ENCODE results near the gene OR4P4.

OR4P4 gene

DNA sequence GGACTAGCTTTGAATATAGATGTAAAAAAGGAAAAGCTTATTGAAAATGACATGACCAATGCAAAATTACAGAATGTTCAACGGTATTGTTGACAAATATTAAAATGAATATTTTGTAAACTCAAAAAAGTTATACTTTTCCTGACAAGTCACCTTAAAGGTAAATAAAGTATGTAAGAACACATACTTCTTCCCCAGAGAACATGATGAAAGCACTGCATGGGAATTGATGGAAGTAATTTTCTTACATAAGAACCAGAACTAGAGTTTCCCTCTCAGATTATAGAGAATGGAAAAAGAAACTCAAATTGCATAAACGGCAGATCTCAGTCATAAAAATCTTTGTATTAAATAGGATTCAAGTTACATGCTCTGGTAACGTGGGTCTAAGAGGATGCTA lies at the start of gene OR4P4:
Gene OR4P4 (plus strand): TSS at position 301 of the 400 bp plus-strand sequence.
- no peak for DNase-seq (ENCODE audit: low spot score)

DNA sequence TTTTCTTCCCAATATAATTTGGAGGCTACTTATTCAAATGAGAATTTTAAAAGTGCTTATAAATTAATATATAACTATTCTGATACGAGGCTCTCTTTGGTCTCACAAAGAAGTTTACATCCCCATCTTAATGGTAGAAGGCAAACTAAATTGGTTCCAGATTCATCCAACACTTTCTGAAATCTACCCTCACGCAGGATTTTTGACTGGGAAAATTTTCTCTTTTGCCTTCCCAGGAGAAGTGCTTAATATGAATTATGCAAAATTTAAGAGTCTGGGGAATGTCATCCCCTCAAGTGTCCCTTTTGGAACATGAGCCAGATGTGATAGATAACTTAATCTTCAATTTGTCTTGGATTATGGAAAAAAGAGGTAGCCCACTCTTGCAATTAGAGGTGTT lies 27.4 kb upstream of the OR4P4 start, which contains the start of gene OR4C11:
Gene OR4C11 (minus strand): TSS at position 101 of the 400 bp plus-strand sequence. CDS start 3,272 bp downstream, outside the sequence.
- DNase-seq (ENCODE audit: low spot score), result no peak

DNA sequence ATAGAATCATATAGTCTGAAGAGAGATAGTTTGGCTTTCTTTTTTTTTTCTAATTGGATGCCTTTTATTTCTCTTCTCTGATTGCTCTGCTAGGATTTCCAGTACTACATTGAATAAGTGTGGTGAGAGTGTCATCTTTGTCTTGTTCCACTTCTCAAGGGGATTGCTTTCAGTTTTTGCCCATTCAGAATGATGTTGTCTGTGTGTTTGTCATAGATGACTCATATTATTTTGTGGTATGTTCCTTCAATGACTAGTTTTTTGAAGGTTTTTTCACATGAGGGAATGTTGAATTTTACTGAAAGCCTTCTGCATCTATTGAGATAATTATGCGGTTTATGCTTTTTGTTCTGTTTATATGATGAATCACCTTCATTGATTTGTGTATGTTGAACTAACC lies 10.4 kb upstream of the OR4P4 start:
- no peak for DNase-seq (ENCODE audit: low spot score)

DNA sequence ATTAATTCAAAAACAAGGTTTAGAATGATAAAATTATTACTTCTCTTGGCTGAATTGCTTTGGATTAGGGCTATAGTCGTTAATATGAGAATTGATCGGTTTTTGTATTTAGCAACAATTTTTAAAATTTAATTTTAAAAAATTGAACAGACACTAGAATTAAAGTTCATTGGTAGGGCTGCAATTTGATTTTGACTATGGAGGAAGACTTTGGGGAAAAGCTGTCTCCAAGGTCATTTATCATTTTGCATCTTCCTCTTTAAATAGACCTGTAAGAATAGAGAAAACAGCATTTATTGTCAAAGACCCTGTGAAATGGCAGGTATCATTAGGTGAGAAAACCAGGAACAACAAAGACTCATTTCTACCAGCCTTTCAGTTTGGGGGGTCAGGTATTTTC lies 13.1 kb downstream of the OR4P4 start, which contains the start of gene OR4S2:
Gene OR4S2 (plus strand): TSS at position 301 of the 400 bp plus-strand sequence. CDS start 2,577 bp downstream, outside the sequence.
- no peak for DNase-seq (ENCODE audit: low spot score)

DNA sequence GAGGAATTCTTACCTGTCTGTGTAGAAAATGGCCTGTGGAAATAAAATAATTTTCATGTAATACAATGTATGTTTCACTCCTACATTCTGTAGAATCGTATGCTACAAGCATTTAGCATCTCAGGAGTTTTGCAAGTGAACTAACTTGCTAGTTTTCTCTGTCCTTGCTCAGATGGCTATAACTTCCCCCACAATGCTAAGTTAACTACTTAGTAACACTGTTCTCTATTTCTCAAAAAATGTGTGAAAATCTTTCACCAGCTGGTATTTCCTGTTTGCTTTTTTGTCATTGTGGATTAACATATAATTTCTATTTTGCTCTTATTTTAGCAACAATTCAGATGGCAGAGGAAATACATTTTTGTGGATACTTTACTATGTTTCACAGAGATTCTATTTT lies 17.6 kb downstream of the OR4P4 start:
- no peak for DNase-seq (ENCODE audit: low spot score)

DNA sequence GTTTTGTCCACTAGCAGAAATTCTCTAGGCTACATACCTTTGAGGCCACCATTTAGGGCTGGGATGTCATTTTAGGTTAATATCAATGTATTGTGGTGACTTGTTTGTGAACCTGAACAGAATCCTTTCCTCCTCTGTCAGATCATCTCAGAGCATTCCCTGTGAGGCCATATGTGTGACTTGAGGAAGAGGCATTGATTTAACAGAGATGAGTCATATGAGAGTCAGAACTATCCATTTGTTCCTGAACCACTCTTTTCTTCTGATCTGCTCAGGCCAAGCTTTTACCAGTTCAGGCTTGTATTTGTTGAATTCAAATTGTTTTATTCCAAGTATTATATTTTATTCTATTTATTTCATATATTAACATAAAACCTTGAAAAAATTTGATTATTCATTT lies 20.2 kb downstream of the OR4P4 start:
- no peak for DNase-seq (ENCODE audit: low spot score)

DNA sequence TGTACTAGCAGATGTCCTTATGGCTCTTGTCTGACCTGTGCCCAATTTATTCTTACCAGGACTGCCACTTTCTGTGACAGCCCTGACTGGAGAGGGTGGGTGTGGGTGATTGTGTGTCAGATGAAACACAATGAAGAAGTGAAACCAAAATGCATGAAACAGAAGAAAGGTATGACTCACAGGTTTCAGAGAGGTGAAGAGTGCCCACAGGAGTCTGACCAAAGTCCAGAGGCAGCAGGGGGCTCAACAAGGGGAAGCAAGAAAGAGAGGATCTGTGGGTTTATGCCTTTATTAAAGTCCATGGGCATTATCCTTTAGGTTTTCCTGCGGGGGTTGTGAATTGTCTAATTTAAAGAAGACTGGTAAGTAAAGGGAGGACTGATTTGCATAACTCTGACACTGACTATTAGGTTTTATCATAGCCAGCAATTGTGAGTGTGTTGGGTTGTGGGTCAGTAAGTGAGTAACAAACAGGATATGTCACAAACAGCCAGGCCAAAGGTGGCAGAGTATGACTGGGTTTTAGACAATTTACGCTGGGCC lies 23.2 kb downstream of the OR4P4 start:
- no peak for DNase-seq (ENCODE audit: low spot score)

DNA sequence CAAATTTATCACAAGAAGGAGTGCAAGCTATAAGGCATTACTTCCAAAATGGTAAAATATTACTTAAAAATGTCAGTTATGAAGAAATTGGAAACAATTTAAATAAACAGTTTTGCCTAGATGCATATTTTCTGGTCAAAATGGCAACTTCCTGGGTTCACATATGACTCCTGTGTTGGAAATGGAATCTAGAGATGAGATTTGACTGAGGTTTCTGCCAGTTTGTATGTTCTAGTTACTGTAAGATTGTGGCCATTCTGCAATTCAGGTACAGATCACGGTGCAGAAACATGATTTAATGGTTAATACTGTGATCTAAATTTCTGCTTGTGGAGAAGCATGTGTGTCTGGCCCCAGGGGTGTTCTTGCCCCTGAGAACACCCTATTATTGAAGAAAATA lies 23.7 kb downstream of the OR4P4 start:
- DNase-seq (ENCODE audit: low spot score), result no peak

DNA sequence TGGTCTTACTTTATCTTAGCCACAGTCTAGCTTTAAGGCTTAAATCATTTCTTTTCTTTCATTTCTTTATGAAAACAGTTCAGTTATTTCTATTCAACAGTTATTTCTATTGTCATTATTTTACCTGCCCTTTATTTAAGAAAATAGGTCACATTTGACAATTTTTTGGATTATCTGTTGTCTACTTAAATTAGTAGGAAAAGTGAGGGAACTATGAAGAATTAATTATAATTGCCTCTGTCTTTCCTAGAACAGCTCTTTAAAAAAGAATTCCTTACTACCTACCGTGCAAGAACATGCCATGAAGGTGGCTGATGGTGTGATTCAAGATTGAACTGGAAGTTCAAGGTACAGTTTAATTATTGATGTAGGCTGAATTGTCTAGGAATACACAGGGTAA lies 27.0 kb downstream of the OR4P4 start, which contains the start of gene OR4C6:
Gene OR4C6 (plus strand): TSS at position 301 of the 400 bp plus-strand sequence. CDS start 2,966 bp downstream, outside the sequence.
- no peak for DNase-seq (ENCODE audit: low spot score)

DNA sequence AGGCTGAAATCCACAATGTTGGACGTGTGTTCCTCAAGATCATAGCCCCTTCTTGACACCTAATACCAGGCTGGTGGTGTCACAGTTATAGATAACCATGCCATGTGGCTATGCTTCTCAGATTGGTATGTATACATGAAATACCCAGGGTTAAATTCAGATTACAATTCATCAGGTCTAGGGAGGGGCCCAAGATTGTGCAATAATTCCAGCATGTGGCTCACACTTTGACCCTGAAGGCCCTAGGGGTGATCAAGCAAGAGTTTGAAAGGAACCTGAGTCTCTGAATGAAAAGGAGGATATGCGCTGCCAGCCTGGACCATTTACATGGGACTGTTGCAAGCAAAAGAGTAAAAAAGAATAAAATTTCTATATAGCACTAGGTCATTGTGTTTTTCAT lies 34.5 kb downstream of the OR4P4 start:
- no peak for DNase-seq (ENCODE audit: low spot score)

DNA sequence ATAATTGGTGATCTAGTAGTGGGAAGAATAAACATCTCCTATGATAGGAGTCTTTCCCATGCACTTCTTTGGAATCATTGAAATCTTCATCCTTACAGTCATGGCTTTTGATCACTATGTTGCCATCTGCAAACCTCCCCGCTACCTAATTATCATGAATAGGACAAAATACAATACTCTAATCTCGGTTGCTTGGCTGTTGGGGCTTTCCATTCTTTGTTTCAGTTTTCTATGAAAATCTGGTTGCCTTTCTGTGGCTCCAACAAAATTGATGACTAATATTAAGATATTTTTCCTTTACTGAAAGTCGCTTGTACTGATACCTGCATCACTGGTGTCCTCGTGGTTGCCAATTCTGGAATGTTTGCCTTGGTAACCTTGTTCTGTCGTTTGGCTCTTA lies 38.9 kb downstream of the OR4P4 start:
- DNase-seq (ENCODE audit: low spot score), result no peak

Data from putamen (tissue), 1 donor.